Heart left ventricle (tissue), 16 donors: Measurements from ENCODE around the gene URAD. TPM values are rescaled to one million over a fixed set of nuclear protein-coding genes. Genes with fewer than 3 reads are reported as not detected.

ENCODE experiments used
- ATAC-seq, 4 donors: fragments of 200-7000 bp; cut with Tn5 transposase; one replicate each; pipeline ENCODE4 v1.9.1; 2020 to 2022; ENCODE audit warnings: moderate library complexity in 4 of 4, mild to moderate bottlenecking in 3 of 4, moderate number of reproducible peaks in 1 of 4
- DNase-seq, 5 donors: peaks; one replicate each; pipeline ENCODE4 v3.0.0-alpha.2; 2020
- H3K27ac ChIP-seq, 12 donors: fragments of 200-600 bp; sonication (generic) in 4 of 12; one replicate each; pipeline versions ENCODE4 v1.5.0 to v1.8.0; 2016 to 2022; ENCODE audit warnings: mild to moderate bottlenecking in 2 of 12
- H3K27me3 ChIP-seq, 9 donors: fragments of 200-600 bp; sonication (generic) in 2 of 9; one replicate each; pipeline versions ENCODE4 v1.5.1 to v1.8.0; 2016 to 2022; ENCODE audit warnings: mild to moderate bottlenecking in 3 of 9
- H3K36me3 ChIP-seq, 9 donors: fragments of 200-600 bp; sonication (generic) in 2 of 9; one replicate each; pipeline versions ENCODE4 v1.5.0 to v1.8.0; 2018 to 2022; ENCODE audit warnings: mild to moderate bottlenecking in 2 of 9
- H3K4me1 ChIP-seq, 12 donors: fragments of 200-600 bp; sonication (generic) in 4 of 12; one replicate each; pipeline versions ENCODE4 v1.5.0 to v1.8.0; 2016 to 2022; ENCODE audit warnings: mild to moderate bottlenecking in 3 of 12
- H3K4me3 ChIP-seq, 12 donors: fragments of 200-600 bp; sonication (generic) in 4 of 12; one replicate each; pipeline versions ENCODE4 v1.5.0 to v1.8.0; 2017 to 2022; ENCODE audit warnings: mild to moderate bottlenecking in 9 of 12, moderate library complexity in 4 of 12
- H3K9me3 ChIP-seq, 12 donors: fragments of 200-600 bp; sonication (generic) in 4 of 12; one replicate each; pipeline versions ENCODE4 v1.5.0 to v1.8.0; 2016 to 2022; ENCODE audit warnings: mild to moderate bottlenecking in 1 of 12
- POLR2A ChIP-seq, 2 donors: fragments of 450-650 bp; IDR thresholded peaks; one replicate each; pipeline ENCODE4 v1.6.1; 2017; ENCODE audit warnings: antibody characterized with exemption in 2 of 2, mild to moderate bottlenecking in 2 of 2, moderate library complexity in 2 of 2
- WGBS, 4 donors: extraction: QIAGEN DNeasy Blood & Tissue Kit in 2 of 4; methylation state at CpG; one replicate each; pipeline versions ENCODE4 v1.1.5 to v1.1.7; 2013 to 2018; 5-methylcytosine and 5-hydroxymethylcytosine counted together
- intact Hi-C, 10 donors: fragments of 100-400 bp; cut with DNase I; formaldehyde crosslinking; loops; one replicate each; pipeline versions ENCODE4 v1.11.1 to v1.14.2; 2022
- polyA plus RNA-seq, 2 donors: library from polyadenylated mRNA; stranded (reverse); fragments of 200-250 nt; gene quantifications; one replicate each; pipeline ENCODE4 v1.2.3, GENCODE V29; 2013
- total RNA-seq, 9 donors: library from RNA; depleted of rRNA in 2 of 9; stranded (reverse); fragments of >200 nt in 2 of 9; fragmentation: NEBNext Ultra II Directional in 3 of 9; extraction: Animal tissue kit (Norgen Biotek cat#: 25700) in 3 of 9; gene quantifications; one replicate each; pipeline versions ENCODE4 v1.1.0 to v1.2.4, GENCODE V29; 2016 to 2023
- TF ChIP-seq, protein P1 (sequence below), 12 donors: fragments of 200-600 bp; sonication (generic) in 4 of 12; IDR thresholded peaks; one replicate each; pipeline versions ENCODE4 v1.5.0 to v1.8.0; 2018 to 2022; ENCODE audit warnings: antibody characterized with exemption in 12 of 12, mild to moderate bottlenecking in 5 of 12
- donor health status: ischemic (EF 13 %, LVEDD 7.1; RV severe dilation, severe dysfunction).
- donor health status: healthy with polysubstance abuse.
- donor health status: DM: no; HTN: yes; CAD: no.
- donor health status: DM: no; HTN: no; CAD: no.
- donor health status: ischemic (EF 25% LVEDD 6.9; RV normal size, moderate dysfunction).
- donor health status: ischemic (EF 25% LVEDD 5.7; RV mildly dilated, moderate dysfunction).
- donor health status: healthy.
- donor health status: DM: yes; HTN: yes; CAD: no.
- donor health status: ischemic (EF 35%, LVEDD 5.7; RV mildly dilated, moderate dysfunction).
- donor health status: nonischemic (EF 11% LVEDD 7.7; RV severe dilation, severe dysfunction).
- donor health status: DM: yes; HTN: yes; CAD: no.
- donor health status: PGD.
- donor health status: ischemic (EF 29% LVEDD 5.4; RV normal size, mild dysfunction).
- donor health status: nonischemic (EF 23%, LVEDD 6.1; RV moderate dilation, normal function).

URAD gene
- total and polyA plus RNA-seq, 11 donors = not detected

DNA sequence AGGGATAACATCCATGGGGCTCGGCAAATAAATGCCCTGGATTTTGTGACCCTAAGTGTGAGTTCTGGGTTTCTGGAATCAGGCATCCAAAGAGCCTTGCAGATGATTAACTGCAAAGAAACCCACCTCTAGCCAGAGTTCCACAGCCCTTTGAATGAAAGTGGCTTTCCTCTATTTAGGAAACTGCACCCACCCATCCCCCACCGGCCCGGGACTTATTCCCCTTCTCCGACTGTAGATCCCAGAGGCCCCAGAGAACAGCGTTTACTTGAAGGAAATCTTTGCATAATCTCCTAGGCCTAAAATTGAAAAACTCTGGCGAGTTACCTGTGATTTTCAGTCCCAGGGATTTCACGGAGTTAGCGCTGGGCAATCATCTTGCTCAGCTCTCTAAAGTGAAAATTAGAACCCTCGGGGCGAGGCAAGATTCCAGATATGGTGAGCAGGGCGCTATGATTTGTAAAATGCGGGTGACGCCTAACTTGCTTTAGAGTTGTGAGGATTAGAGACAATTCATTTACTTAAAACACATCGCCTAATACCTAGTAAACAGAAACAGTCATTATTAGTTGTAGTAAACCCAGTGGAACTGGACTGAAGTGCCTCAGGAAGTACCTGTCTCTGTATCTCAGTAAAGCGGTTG is 9.4 kb downstream of the URAD start:
- intact Hi-C loops = no loop called here
- WGBS, 4 donors = 6 to 11% (median 7%) methylated on average over 15 of the region's 15 CpGs
- Histone ChIP-seq H3K9me3 (no peaks in the 10 kb centered on the region), H3K4me3 (peak overlapping the region in 2 of 12 donors; percentile 2 to 20), H3K27ac (no peak overlapping the region), H3K36me3 (no peaks in the 10 kb centered on the region), H3K4me1 (peaks cover 0 to 38% (median 11%) of the 10 kb centered on the region in 12 donors), H3K27me3 (peaks cover 75 to 100% (median 99%) of the 10 kb centered on the region in 9 donors)
- TF ChIP-seq, protein P1, sequence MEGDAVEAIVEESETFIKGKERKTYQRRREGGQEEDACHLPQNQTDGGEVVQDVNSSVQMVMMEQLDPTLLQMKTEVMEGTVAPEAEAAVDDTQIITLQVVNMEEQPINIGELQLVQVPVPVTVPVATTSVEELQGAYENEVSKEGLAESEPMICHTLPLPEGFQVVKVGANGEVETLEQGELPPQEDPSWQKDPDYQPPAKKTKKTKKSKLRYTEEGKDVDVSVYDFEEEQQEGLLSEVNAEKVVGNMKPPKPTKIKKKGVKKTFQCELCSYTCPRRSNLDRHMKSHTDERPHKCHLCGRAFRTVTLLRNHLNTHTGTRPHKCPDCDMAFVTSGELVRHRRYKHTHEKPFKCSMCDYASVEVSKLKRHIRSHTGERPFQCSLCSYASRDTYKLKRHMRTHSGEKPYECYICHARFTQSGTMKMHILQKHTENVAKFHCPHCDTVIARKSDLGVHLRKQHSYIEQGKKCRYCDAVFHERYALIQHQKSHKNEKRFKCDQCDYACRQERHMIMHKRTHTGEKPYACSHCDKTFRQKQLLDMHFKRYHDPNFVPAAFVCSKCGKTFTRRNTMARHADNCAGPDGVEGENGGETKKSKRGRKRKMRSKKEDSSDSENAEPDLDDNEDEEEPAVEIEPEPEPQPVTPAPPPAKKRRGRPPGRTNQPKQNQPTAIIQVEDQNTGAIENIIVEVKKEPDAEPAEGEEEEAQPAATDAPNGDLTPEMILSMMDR (IDR thresholded peaks at IDR 0.05) = no peak
- no peak for TF ChIP-seq POLR2A (IDR thresholded peaks at IDR 0.05)
- ATAC-seq (no peak), DNase-seq (no peak)

DNA sequence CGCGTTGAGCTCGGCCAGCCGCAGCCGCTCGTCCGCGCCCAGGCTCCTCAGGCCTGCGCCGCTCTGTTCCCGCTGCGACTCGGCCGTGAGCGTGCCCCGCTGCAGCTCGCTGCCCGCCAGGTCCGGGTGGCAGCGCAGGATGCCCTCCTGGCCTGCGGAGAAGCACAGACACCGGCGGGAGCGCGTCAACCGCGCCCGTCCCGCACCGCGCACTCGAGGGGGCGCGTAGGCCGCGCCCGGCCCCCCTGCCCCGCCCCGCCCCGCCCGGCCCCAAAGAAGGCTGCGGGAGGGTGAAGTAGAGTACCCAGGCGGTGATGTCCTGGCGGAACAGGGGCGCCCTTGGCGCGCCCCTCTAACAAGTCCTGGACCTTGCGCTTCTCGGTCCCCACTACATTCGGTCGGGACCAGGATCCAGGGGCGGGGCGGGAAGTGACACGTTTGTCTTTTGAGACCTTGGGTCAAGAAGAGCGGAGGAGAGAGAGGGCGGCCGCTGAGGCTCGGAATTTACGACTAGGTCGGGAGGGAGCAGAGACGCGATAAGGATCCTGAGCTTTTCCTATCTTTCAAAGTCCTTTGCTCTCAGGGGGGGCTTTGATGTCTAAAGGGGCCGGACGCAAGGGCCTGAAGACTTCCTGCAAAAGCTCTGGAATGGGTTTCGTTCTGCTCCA is 10.1 kb downstream of the URAD start:
- Histone ChIP-seq H3K36me3 (no peaks in the 10 kb centered on the region), H3K4me3 (peak overlapping the region in 4 of 12 donors; percentile 2 to 23 (median 12)), H3K9me3 (no peaks in the 10 kb centered on the region), H3K4me1 (peaks cover 0 to 38% (median 11%) of the 10 kb centered on the region in 12 donors), H3K27me3 (peaks cover 77 to 100% (median 100%) of the 10 kb centered on the region in 9 donors), H3K27ac (no peak overlapping the region)
- TF ChIP-seq, protein P1 (IDR thresholded peaks at IDR 0.05) = no peak
- TF ChIP-seq POLR2A (IDR thresholded peaks at IDR 0.05) = no peak
- intact Hi-C loops = no loop called here
- WGBS, 4 donors = 1 to 3% (median 2%) methylated on average over 23 to 65 of the region's 65 CpGs
- ATAC-seq (no peak), DNase-seq (no peak)

DNA sequence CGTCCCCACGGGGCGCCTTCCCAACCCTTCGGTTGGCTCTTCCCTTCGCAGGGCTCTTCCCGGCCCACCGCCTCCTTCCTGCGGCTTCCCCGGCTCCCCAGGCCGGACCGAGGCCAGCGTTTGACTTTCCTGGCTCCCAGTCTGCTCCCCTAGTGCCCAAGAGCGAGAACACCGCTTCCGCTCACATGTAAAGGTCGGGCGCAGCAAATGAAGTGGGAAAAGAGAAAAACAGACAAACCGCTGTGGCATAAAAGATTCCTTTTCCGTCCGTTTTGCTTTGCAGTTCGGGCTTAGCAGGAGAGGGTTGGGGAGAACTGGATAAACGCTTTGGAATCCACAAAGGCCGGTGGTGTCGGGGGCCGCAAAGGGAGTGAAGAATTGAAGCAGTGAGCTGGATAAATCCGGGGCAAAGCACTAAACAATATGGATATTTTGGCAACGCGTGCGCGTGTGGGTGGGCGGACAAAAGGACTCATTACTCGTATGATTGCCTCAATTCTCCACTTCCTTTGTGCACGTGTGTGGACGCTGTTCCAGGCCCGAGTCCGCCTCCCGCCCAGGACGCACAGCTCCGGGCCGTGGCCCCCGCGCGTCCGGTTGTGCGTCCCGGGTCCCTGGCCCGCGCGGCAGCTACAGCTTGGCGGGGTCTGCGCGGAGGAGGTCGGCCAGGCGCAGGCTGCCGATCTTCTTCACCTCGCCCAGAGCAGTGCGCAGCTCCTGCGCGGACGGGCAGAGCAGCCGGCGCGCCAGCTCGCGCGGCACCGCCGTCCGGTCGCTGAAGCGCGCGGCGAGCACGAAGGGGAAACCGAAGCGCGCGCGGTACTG is 10.8 kb downstream of the URAD start:
- H3K4me3 ChIP-seq = peak overlapping the region in 3 of 12 donors; percentile 4 to 23 (median 20)
- H3K27ac ChIP-seq = no peak overlapping the region
- peaks cover 0 to 38% (median 11%) of the 10 kb centered on the region in 12 donors for H3K4me1 ChIP-seq
- H3K27me3 ChIP-seq = peaks cover 75 to 100% (median 98%) of the 10 kb centered on the region in 9 donors
- ATAC-seq (no peak), DNase-seq (no peak)
- H3K9me3 ChIP-seq = no peaks in the 10 kb centered on the region
- H3K36me3 ChIP-seq = no peaks in the 10 kb centered on the region
- TF ChIP-seq POLR2A (IDR thresholded peaks at IDR 0.05) = no peak
- TF ChIP-seq, protein P1 (IDR thresholded peaks at IDR 0.05) = no peak
- WGBS, 4 donors = 1 to 2% (median 2%) methylated on average over 40 to 80 of the region's 80 CpGs
- intact Hi-C loops = no loop called here
